Stimulated activated CD4-positive, alpha-beta T cell treated with anti-CD3 and anti-CD28 coated beads, Interleukin-1b, Interleukin-23, amount 100 ng/mL, for 48 hours (primary cell): ENCODE measurements around the gene WNT9B.

Experiments used
- DNase-seq: peaks from one replicate; pipeline ENCODE4 v3.0.0-alpha.2; 2020

WNT9B gene

DNA sequence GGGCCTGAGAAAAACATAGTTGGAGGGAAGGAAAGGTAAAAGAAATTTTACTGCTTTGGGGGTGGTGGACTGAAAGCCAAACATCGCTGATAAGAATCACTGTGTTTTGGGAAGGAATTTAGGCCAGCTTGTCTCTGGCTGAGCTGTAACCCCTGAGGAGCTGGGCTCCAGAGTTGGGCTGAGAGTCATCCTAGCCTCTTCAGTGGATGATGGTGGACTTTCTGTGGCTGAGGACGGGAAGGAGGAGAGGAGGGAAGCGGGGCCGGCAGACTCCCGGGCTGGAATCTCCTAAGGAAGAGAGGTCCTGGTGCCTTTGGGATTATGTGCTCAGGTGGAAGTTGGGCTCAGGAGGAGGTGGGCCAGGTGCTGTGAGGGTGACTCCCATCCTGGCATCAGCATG lies 8.6 kb downstream of the WNT9B start:
- DNase-seq: no peak

DNA sequence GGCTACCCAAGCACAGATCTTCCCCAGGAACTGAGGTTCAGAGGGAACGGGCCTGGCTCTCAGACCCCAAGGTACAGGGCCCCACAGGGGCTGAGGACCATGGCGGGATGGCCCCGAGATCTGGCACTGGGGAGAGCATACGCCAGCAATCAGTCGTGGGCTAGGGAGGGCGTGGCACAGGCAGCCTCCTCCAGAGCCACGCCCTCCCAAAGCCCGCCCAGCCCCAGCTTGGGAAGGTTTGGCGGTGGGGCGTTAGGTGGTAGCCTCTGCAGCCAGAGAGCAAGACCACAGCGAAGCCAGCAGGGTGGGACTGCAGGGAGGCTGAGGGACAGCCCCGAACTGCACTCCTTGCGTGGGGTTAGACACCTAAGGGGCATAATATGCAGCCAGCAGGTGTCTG lies 11.6 kb downstream of the WNT9B start:
- no peak for DNase-seq

DNA sequence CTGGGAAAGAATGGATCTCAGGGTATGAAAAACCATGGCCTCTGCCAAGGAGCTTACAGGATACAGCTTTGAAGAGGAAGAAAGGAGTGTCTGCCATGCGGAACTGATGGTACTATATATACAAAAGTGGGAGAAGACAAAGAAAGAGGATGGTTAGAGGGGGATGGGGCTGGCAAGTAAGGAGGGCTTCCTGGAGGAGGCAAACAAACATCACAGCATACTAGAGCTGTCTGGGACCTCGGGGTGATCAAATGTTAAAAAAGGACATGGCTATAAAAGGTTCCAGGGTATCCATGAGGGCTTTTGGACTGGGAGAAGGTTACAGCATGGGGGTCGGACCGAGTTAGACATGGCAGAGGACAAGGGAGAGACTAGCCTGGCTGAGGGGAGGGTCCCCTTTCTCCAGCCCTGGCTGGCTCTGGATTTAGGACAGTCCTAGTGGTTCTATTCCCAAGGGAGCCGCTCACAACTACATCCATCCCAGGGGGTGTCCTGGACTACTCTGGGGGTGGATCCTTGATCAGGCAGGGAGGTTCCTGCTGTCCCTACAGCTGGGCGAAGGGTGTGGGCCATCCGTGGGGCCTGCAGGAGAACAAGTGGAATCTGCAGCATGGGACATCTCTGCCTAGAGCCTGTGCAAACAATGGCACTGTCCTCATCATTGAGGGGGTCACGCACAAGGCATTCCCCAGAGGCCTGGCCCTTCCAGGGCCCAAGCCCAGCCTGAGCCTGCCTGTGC lies 12.2 kb downstream of the WNT9B start:
- DNase-seq: no peak

DNA sequence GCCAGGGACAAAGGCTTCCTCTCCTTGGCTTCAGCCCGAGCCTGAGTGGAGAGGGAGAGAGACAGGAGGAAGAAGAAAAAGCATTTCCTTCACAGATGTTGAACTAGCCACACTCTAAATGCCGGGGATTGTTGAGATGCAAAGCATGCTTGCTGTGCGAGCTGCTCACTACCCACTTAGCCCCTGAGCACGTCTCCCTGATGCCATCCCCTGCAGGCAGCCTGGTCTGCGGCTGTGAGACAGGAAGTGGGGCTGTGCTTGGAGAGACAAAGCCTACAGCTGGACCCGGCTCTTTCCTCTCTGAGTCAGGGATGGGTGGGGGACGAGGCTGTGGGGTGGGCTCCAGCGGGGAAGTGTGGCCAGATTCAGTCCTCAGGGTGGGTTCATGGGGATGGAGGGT lies 13.7 kb downstream of the WNT9B start:
- no peak for DNase-seq

DNA sequence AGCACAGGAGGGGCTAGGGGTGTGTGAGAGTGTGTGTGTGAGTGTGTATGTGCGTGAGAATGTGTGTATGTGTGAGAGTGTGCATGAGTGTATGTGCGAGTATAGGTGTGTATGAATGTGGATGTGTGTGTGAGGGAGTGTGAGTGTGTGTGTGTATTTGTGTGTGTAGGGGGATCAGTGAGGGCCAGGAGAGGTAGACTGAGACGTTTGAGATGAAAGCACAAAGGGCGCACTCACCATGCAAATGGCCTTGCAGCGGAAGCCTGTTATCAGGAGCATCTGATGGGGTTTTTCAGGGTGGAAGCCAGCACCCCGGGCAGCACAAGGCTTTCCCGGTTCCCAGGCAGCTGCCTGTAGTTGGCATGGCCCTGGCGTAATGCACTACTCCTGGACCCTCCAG lies 14.9 kb downstream of the WNT9B start:
- DNase-seq: no peak

DNA sequence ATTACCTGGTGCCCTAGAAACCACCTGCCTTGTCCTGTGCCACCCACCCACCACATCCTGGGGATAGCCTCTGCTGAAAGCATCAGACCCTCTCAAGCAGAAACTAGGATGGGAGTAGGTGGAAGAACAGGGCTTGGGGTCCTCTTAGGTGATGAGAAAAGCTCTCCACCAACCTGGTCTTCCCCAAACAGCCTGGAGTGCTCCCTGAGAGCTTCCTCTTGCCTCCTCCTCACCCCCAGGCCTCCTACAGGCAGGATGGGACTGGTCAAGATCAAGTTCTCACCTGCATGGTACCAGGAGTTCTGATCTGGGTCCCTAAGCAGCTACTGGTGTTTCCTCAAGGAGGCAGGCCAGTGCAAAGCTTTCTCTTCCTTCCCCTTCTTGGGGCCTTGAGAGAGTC lies 15.4 kb downstream of the WNT9B start:
- no peak for DNase-seq

DNA sequence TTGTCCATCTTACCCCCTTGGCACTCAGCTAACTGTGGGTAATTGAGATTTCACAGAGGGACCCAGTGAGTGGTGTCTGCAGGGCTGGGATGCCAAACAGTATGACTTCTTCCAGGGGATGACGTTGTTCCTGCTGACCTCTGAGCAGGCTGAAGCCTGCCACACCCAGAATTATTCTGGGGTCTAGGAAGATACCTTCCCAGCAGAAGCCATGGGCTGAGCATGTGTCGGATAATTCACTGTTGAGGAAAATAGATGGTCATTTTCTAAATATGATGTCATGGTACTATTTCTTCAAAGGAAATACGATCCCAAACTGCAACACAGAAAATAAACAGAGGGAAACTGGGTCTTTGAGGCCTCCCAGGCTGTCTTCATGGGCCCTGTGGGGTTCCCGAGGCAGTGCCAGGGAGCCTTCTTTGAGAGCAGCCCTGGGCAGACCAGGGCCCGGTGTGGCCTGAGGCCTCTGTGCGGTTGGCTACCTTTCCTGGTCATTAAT lies 17.4 kb downstream of the WNT9B start:
- no peak for DNase-seq

DNA sequence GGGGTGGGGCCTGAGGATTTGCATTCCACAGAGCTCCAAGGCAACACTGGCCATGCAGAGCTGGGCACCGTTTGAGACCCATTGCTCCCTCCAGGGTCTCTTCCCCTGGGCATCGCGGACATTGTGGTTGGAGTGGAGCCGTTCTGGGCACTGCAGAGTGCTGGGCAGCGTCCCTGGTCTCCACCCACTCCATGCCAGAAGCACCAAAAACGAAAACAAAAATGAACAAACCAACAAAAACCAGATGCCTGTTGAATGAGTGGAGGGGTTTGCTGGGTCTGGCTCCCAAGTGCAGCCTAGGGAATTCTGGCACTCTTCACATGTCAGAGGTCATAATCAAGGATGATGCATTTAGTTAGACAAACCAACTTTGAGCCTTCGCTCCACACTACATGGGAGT lies 17.9 kb downstream of the WNT9B start:
- DNase-seq: no peak

DNA sequence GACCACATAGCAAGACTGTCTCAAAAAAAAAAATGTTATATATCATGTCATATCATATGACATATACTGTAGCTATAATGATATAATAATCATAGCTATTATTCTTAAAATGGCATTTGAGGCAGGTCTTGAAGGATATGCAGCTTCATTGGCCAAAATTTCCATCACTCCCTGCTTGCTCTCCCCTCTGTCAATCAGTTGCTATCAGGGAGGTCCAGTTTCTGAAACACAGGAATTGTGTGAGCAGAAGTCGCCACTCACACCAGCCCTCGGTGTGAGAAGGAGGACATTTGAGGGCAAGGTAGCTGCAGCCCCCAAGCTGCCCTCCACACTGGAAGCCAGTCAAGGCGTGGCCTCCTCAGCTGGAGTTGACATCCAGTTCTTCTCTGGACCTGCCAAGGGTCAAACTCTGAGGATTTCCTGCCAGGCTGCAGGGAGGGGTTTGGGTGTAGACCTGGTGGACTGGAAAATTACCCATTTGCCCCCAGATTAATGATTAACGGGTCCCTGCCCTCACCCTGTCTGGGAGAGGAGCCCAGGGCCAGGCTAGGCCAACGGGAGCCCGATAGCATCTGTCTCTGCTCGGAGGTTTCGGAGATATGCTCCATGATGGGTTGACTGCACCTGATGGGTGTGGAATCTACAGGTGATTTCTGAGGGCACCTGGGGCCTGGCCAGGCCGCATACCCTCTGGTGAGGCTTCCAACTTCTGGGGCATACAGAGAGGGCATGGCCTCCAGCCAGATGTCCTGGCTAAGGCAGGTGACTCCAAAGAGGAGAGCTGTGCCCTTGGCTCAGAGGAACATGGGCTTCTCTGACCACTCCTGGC lies 18.8 kb downstream of the WNT9B start:
- no peak for DNase-seq

DNA sequence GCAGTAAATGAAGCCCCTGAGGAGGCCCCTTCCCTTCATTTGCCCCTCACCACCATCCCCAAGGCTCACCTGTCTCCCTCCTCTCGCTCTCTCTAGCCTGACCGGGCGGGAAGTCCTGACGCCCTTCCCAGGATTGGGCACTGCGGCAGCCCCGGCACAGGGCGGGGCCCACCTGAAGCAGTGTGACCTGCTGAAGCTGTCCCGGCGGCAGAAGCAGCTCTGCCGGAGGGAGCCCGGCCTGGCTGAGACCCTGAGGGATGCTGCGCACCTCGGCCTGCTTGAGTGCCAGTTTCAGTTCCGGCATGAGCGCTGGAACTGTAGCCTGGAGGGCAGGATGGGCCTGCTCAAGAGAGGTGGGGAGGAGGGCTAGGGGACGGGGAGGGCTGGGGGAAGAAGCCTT lies 21.0 kb downstream of the WNT9B start:
- no peak for DNase-seq

DNA sequence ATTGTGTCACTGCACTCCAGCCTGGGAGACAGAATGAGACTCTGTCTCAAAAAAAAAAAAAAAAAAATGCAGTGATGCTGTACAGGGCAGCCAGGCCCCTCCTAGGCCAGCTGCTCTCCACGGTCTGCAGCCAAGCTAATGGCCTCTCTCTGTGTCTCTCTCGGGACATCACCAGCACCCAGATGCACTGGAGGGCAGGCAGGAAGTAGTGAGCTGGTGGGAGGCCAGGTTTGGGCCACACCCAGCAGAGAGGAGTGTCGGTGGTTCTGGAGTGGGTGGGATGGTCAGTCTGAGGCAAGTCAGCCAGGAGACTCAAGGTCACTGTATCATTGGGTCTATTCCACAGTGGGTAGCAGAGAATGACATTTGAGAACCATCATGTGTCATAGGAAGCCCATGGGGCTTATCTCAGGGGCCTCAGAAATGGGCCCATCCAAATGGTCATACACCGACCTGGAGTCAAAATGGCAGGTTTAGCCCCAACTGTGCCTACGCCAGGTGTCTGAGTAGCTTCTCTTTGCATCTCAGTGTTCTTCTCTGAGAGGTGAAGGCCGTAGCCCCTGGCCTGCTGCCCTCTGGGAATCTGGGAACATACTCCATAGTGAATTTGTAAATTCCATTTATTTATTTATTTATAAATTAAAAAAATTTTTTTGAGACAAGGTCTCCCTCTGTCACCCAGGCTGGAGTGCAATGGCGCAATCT lies 22.7 kb downstream of the WNT9B start:
- no peak for DNase-seq

DNA sequence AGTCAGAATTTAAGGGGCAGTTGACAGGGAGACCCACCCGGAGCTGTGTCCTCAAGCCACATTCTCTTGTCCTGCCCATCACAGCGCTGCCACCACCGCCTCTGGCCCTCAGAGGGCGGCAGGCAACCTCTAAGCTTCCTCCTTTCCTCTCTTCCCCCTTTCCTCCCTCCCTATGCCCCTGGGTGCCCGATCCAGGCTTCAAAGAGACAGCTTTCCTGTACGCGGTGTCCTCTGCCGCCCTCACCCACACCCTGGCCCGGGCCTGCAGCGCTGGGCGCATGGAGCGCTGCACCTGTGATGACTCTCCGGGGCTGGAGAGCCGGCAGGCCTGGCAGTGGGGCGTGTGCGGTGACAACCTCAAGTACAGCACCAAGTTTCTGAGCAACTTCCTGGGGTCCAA lies 23.5 kb downstream of the WNT9B start:
- no peak for DNase-seq

DNA sequence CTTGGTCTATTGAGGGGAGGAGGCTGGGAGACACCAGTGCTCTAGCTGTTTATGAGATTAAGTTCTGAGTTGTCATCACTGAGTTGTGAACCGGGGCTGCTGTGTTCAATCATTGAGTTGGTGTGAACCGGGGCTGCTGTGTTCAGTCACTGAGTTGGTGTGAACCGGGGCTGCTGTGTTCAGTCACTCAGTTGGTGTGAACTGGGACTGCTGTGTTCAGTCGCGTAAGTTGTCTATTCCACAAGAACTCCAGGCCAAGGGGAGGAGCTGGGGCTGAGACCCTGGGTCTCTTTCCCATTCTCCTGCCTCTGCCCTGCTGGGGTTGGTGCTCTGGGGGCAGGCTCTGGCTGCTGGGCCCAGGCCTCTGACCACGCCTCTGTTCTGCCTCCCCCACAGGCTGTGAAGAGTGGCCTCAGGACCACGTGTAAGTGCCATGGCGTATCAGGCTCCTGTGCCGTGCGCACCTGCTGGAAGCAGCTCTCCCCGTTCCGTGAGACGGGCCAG lies 24.5 kb downstream of the WNT9B start:
- no peak for DNase-seq

DNA sequence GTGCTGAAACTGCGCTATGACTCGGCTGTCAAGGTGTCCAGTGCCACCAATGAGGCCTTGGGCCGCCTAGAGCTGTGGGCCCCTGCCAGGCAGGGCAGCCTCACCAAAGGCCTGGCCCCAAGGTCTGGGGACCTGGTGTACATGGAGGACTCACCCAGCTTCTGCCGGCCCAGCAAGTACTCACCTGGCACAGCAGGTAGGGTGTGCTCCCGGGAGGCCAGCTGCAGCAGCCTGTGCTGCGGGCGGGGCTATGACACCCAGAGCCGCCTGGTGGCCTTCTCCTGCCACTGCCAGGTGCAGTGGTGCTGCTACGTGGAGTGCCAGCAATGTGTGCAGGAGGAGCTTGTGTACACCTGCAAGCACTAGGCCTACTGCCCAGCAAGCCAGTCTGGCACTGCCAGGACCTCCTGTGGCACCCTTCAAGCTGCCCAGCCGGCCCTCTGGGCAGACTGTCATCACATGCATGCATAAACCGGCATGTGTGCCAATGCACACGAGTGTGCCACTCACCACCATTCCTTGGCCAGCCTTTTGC lies 25.0 kb downstream of the WNT9B start:
- no peak for DNase-seq

DNA sequence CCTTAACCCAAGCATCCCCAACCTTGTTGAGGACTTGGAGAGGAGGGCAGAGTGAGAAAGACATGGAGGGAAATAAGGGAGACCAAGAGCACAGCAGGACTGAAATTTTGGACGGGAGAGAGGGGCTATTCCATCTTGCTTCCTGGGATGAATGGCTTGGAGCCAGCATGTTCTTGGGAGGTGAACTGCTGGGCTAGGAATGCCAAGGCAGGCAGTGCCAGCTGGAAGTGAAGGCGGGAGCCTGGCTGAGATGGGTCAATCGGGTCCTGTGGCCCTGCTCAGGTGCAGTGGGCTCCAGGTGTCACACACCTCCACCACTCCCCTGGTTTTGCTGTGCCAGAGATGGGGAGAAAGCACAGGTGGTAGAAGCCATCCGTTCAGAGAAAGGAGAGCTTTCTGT lies 25.5 kb downstream of the WNT9B start:
- DNase-seq: no peak

DNA sequence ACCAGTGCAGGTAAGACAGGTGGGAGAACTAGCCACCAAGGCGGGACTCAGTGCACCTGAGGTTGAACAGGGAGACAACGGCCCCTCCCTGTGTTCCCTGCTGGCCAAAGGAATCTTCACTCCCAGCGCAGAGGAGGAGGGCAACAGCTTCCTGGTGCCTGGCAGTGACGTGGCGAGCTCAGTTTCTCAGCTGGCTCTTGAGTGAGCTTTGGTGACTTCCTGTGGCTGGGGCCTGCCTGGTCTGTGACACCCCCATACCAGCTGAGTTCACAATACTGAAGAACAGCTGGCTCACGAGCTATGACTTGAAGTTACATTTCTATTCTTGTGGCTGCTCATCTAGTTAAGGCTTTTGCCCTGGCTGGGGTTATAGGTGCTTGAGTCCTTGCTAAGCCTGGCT lies 26.1 kb downstream of the WNT9B start:
- no peak for DNase-seq

DNA sequence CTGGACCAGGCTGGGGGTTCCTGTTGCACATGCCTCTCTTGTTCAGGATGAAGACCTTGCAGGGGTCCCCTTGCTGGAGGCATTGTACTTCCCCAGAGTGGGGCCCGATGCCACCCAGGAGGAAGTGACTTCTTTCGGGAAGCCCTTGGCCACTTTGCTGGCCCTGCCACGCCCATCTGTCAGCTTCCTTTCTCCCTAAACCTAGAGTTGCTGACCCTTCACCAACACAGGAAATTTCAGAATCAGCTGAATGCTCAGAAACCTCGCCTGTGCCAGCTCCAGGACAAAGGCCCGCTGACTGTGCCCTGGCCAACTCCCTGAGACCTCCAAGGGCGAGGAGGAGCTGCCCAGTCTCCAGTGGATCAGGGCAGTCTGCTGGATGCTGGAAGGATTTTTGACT lies 26.7 kb downstream of the WNT9B start:
- DNase-seq: no peak

DNA sequence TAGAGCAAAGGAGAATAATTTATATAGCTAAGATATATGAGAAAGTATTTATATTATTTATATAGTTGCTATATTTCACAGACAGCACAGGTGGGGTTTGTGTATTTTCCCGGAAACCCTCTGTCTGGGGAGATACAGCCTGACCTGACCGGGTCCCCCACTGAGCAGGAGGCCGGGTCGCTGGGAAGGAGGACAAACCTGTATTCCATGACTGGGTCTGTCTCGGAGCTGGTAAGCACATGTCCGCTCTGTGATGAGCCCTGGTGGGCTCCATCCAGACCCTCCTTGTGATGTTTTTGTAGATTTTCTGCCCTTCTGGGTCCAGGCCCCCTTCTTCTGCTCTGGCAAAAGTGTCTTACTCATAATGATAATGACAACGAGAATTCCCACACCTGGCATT lies 27.7 kb downstream of the WNT9B start:
- no peak for DNase-seq

DNA sequence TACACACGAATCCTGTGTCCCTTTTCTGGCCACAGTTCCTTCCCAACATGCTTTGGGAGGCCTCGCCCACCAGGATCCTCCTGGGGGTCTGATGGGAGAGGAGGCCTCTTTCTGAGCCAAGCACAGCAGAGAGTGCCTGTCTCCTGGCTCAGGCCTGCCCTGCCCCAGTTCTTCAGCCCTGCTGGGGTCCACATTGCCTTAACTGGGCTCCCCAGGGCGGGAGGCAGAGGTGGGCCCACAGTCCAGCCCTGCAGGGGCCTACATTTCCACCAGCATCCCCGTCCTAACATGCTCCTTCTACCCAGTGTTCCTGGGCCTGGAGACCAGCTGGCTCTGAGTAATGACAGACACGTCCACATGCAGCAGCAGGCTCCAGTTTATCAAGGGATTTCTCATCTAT lies 29.6 kb downstream of the WNT9B start:
- no peak for DNase-seq

DNA sequence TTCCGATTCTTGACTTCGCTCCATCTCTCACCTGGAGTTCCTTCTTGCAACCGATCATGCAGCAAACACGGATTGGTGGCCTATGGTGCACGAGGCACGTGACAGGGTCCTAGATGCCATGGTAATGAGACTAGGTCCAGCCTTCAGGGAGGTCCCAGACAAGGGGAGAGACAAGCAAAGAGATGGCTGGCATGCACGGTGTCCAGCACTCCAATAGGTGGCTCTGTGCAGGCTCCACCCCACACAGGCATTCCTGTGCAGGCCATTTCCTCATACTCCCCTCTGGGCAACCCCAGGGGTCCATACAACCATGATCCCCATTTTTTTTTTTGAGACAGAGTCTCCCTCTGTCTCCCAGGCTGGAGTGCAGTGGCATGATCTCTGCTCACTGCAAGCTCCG lies 31.3 kb downstream of the WNT9B start:
- DNase-seq: no peak

DNA sequence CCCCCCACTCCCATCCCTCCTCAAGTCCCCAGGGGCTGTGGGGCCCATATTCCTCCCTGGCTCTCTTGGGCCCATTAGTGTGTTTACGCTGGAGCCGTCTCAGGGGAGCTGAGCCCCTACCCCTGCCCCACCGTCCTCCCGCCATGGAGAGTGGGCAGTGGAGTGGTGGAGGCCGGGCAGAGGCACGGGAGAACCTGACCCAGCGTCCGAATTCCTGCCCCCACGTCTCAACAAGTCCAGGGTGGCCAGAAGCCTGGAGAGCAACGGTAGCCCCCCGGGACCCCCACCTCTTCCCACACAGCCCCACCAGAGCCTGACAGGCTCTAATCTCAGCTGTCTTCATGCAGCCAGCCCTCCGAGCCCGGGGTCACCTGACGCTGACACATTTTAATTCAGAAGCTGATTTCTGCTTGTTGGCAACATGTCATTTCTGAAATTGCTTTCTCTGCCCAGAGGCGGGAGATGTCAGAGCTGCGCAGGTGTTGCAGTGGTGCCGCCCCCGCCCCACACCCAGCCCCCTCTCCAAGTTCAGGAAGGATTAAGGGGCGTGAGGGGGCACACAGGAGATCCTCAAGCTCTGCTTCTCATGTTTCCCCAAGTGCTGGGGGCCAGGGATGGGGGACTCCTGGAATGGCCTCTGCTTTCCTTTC lies 32.6 kb downstream of the WNT9B start:
- DNase-seq: no peak

DNA sequence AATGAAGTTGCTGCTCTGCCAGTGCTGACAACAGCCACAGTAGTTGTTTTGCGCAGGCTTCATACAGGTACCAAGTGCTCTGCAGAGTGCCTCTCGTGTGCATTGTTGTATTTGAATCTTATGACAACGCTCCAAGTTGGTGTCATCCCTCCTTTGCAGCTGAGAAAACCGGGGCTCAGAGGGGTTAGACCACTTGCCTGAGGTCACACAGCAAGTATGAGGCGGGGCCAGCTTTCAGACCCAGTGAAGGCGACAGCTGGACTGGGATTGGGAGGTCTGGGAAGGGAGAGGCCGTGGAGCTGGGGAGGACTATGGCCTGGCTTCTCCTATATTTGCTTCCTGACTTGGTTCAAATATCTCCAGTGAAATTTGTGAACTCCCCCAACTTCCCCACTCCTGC lies 33.2 kb downstream of the WNT9B start:
- no peak for DNase-seq
